ENCODE results near the gene CALHM5.

Gene CALHM5

GRCh38 chr6:116550796-116551195 is 39.4 kb downstream of the CALHM5 start:
- no peak for DNase-seq (ENCODE audit: low read depth in 2 of 2)

- DNase-seq (ENCODE audit: low read depth in 2 of 2): no peak
Measured at GRCh38 chr6:116553451-116553850, 42.0 kb downstream of the CALHM5 start, which contains the start of gene CALHM4. Gene CALHM4 (plus strand): TSS chr6:116553751. CDS start chr6:116553794, 43 bp downstream.

GRCh38 chr6:116556065-116556464 is 44.6 kb downstream of the CALHM5 start:
- no peak for DNase-seq (ENCODE audit: low read depth in 2 of 2)

GRCh38 chr6:116556814-116557415 is 45.5 kb downstream of the CALHM5 start:
- no peak for DNase-seq (ENCODE audit: low read depth in 2 of 2)

GRCh38 chr6:116557893-116558292 is 46.5 kb downstream of the CALHM5 start:
- DNase-seq (ENCODE audit: low read depth in 2 of 2): no peak

- no peak for DNase-seq (ENCODE audit: low read depth in 2 of 2)
Measured at GRCh38 chr6:116560130-116560529, 48.7 kb downstream of the CALHM5 start.

GRCh38 chr6:116561377-116562018 is 50.1 kb downstream of the CALHM5 start:
- peak; percentile 24 to 67 for DNase-seq (ENCODE audit: low read depth in 2 of 2)

- no peak for DNase-seq (ENCODE audit: low read depth in 2 of 2)
Measured at GRCh38 chr6:116562019-116562403, 50.6 kb downstream of the CALHM5 start.

- DNase-seq (ENCODE audit: low read depth in 2 of 2): no peak
Measured at GRCh38 chr6:116562614-116563013, 51.2 kb downstream of the CALHM5 start.

GRCh38 chr6:116563830-116564229 is 52.4 kb downstream of the CALHM5 start:
- DNase-seq (ENCODE audit: low read depth in 2 of 2): no peak

- DNase-seq (ENCODE audit: low read depth in 2 of 2): no peak
Measured at GRCh38 chr6:116564311-116564710, 52.9 kb downstream of the CALHM5 start.

- DNase-seq (ENCODE audit: low read depth in 2 of 2): no peak
Measured at GRCh38 chr6:116564921-116565872, 53.8 kb downstream of the CALHM5 start.

GRCh38 chr6:116568111-116568510 is 56.7 kb downstream of the CALHM5 start:
- DNase-seq (ENCODE audit: low read depth in 2 of 2): no peak

GRCh38 chr6:116568821-116569755 is 57.6 kb downstream of the CALHM5 start:
- DNase-seq (ENCODE audit: low read depth in 2 of 2): no peak

- peak; percentile 95 to 98 for DNase-seq (ENCODE audit: low read depth in 2 of 2)
Measured at GRCh38 chr6:116570856-116571682, 59.6 kb downstream of the CALHM5 start, which contains the start of gene RWDD1. Gene RWDD1 (plus strand): TSS chr6:116571504. CDS start chr6:116571583, 79 bp downstream.

- DNase-seq (ENCODE audit: low read depth in 2 of 2): no peak
Measured at GRCh38 chr6:116571683-116572000, 60.2 kb downstream of the CALHM5 start.

GRCh38 chr6:116572162-116572561 is 60.7 kb downstream of the CALHM5 start:
- no peak for DNase-seq (ENCODE audit: low read depth in 2 of 2)

Measured in stimulated activated CD4-positive, alpha-beta T cell treated with anti-CD3 and anti-CD28 coated beads, Interleukin-12 subunit alpha, Interleukin-12 subunit beta, amount 100 ng/mL, for 24 hours (primary cell).